Coronary artery (tissue), 2 donors: Measurements from ENCODE around the gene HOXB4.

Experiments used
- DNase-seq: peaks from one replicate; pipeline ENCODE4 v3.0.0-alpha.2; 2017; ENCODE audit warnings: low spot score
- H3K27ac ChIP-seq, 2 donors: fragments of 200-600 bp; sonication (generic); one replicate each; pipeline ENCODE4 v1.5.1; 2016 to 2019
- H3K4me3 ChIP-seq: fragments of 200-600 bp; sonication (generic); 2 replicates; pipeline ENCODE4 v1.5.1; 2016; ENCODE audit warnings: mild to moderate bottlenecking, moderate library complexity
- TF ChIP-seq, protein P1 (sequence below): fragments of 200-600 bp; sonication (generic); IDR thresholded peaks from one replicate; pipeline ENCODE4 v1.5.1; 2019; ENCODE audit warnings: antibody characterized with exemption

Gene HOXB4

DNA sequence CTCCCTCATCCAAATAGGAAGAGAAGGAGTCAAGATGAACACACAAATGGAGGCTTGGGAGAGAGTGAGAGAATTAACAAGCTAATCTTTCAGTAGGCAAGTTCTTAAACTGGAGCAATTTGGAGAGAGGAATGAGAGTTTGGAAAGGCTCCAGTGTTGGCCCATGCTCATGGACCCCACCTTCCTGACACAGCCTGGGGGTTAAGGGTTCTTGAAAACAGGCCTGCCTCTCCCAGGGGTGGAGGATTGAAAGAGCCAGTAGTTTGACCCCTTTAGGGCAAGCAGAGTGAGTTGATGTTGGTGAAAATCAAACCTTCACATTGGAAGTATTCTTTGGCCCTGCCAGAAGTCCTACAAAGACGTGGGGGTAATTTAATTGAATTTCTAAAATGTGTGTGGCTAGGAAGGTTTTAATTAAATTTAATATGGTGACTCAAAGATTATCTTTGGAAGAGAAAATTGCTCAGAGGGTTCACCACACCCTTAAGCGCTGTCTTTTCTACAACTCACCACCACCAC, 6.1 kb upstream of the HOXB4 start:
- TF ChIP-seq, protein P1, sequence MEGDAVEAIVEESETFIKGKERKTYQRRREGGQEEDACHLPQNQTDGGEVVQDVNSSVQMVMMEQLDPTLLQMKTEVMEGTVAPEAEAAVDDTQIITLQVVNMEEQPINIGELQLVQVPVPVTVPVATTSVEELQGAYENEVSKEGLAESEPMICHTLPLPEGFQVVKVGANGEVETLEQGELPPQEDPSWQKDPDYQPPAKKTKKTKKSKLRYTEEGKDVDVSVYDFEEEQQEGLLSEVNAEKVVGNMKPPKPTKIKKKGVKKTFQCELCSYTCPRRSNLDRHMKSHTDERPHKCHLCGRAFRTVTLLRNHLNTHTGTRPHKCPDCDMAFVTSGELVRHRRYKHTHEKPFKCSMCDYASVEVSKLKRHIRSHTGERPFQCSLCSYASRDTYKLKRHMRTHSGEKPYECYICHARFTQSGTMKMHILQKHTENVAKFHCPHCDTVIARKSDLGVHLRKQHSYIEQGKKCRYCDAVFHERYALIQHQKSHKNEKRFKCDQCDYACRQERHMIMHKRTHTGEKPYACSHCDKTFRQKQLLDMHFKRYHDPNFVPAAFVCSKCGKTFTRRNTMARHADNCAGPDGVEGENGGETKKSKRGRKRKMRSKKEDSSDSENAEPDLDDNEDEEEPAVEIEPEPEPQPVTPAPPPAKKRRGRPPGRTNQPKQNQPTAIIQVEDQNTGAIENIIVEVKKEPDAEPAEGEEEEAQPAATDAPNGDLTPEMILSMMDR, result no peak
- Histone ChIP-seq H3K27ac (no peak overlapping the region), H3K4me3 (peak overlapping the region; percentile 74)
- DNase-seq, result no peak

DNA sequence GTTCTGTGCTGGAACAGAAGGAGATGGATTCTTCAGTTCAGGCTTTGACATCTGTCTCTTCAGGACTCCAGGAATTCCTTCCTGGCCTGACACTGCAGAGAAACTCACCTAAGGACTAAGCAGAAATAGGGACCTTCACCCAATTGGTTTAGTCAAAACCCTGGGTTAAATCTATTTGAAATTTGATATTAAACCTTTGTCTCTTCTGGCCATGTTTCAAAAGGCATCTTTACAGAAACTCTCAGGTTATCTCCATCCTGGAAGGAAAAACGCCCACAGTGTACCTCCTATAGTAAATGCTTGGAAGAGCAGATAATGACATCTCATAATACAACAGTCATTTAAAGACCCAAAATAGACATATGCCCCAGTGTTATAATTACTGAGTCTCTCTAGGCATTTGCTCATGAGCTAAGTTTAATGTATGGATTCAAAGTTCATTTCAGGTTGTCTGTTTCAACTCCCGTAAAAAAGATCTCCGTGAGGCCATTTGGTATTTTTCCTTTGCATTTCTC, 5.6 kb upstream of the HOXB4 start:
- Histone ChIP-seq H3K4me3 (no peak overlapping the region), H3K27ac (no peak overlapping the region)
- TF ChIP-seq, protein P1, result no peak
- no peak for DNase-seq

DNA sequence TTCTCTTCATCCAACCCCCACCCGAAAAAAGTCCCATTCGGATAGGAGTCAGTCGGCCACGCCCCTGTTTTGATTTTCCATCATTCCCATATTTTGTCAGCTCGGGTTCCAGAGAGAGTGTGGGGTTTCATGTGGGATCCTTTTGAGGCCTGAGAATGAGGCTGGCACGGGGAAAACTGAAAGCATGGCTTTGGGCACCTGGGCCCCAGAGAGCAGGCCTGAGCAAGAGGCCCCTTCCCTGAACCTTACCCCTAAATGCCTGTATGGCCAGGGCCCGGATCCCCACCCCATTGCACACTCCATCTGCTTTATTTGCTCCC, 4.6 kb upstream of the HOXB4 start:
- TF ChIP-seq, protein P1, result no peak

DNA sequence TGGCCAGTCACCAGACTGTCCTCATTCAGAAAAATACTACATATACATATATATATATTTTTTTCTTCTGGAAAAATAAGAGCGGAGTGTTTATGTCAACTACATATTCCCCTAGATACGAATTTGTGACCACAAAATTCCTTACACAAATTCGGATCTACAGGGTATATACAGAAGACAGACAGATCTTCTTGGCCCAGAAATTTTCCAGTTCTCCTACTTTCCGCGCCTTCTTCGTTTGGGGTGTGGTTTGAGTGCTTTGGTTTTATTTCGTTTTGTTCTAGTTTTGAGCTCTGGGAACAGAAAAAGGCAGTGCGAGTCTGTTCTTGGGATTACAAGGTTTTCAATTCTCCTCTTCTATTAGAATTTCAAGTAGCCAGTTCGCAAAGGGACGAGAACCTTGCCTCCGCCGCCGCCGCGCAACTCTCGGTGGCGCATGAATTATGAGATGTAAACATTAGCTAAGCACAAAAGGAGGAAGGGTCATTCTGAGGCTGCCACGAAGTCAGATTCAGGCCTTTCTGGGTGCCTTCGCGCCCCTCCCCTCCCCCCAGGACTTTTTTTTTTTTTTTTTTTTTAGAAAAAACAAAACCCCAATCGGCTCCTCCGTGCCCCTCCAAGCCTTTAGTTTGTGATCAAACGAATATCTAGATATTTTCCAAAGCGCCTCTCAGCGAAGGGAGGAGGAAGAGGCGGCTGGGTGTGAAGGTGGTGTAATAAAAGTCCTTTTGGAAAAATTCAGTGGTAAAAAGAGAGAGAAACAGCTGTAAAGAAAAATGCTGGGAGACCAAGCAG, 1.8 kb upstream of the HOXB4 start:
- DNase-seq, result no peak
- H3K4me3 ChIP-seq, result no peak overlapping the region
- TF ChIP-seq, protein P1, result no peak

More for the DNA sequence above, 4.6 kb upstream of the HOXB4 start:
- Histone ChIP-seq H3K27ac (peak overlapping the region in 1 of 2 donors; percentile 38), H3K4me3 (no peak overlapping the region)
- DNase-seq, result no peak

DNA sequence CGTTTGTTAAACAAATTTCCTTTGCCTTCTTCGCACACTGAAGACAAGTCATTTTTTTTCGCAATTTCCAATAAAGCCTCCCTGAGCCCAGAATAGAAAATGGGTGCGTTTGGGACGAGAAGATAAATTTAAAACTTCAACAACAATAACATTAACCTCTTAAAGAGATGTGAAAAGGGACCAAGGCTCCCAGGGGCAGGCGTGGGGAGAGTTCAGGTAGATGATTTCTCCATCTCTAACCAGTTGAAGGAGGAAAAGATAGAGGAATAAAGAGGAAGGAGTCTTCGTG, 1.3 kb upstream of the HOXB4 start:
- Histone ChIP-seq H3K27ac (no peak overlapping the region), H3K4me3 (no peak overlapping the region)
- TF ChIP-seq, protein P1, result no peak
- DNase-seq, result no peak

More for the DNA sequence above, 1.8 kb upstream of the HOXB4 start:
- peak overlapping the region in 1 of 2 donors; percentile 82 for H3K27ac ChIP-seq

DNA sequence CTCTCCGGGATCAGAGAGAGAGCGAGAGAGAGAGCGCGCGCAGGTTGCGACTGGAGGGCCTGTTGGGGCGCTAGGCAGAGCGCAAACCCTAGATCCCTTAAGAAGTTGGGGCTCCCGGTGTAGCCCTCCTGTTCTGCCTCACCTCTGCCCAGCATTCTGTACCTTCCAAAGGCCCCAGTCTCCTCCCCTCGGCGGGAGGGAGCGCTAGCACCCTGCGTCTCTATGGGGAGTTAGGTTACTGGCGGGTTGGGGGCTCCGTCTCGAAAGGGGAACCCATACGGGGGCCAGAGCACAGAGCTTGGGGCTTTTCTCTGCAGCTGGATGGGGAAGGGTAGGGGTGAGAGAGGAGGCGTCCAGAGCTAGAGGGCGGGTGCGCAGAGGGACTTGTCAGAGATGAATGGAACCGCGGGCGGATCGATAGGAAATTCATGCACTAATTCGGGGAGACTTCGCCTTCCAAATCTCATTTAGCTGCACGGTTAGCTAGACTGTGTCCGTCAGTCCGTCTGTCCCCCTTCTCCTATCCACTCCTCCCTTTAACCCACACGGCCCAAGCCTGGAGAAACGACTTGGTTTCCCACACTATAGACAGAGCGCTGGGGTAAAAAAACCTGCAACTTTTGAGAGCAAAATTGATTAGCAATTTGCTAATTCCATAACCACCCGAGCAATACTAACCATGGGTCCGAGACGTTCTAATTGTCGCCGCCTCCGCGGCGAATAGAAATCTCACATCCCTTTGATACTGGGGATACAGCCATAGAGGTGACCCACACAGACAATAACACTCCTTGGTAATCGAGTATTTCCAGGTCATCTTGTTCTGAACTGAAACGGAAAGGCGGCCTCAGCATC, 693 bp upstream of the HOXB4 start:
- Histone ChIP-seq H3K27ac (peak overlapping the region; percentile 42 to 88), H3K4me3 (peak overlapping the region; percentile 82)
- DNase-seq, result no peak
- TF ChIP-seq, protein P1, result no peak
